WERI-Rb-1 (cell line): ENCODE data around the gene OR51D1.

Source experiments
- DNase-seq: peaks from one replicate; pipeline ENCODE4 v3.0.0-alpha.2; 2020
- H3K27ac ChIP-seq: fragments of 250-450 bp; sonication (Bioruptor Pico); 2 replicates; pipeline ENCODE4 v1.5.1; 2020; ENCODE audit warnings: mild to moderate bottlenecking, moderate library complexity
- H3K27me3 ChIP-seq: fragments of 250-450 bp; sonication (Bioruptor Pico); 2 replicates; pipeline ENCODE4 v1.5.1; 2021; ENCODE audit warnings: mild to moderate bottlenecking, low read depth, moderate library complexity; ENCODE audit not compliant: insufficient read depth, severe bottlenecking
- H3K36me3 ChIP-seq: fragments of 250-450 bp; sonication (Bioruptor Pico); 2 replicates; pipeline ENCODE4 v1.5.1; 2020; ENCODE audit warnings: mild to moderate bottlenecking, moderate library complexity
- H3K4me3 ChIP-seq: 2 replicates; pipeline ENCODE4 v1.5.1; 2011; ENCODE audit warnings: low read depth, mild to moderate bottlenecking, control low read depth, low read length
- H3K9me3 ChIP-seq: fragments of 250-450 bp; sonication (Bioruptor Pico); 2 replicates; pipeline ENCODE4 v1.5.1; 2021; ENCODE audit warnings: mild to moderate bottlenecking, moderate library complexity; ENCODE audit not compliant: severe bottlenecking
- CTCF ChIP-seq: IDR thresholded peaks from 2 replicates; pipeline ENCODE4 v1.5.1; 2011; ENCODE audit warnings: low read depth, mild to moderate bottlenecking, control low read depth, inconsistent platforms, low read length

OR51D1 gene

GRCh38 chr11:4619514-4619913 is 17.8 kb upstream of the OR51D1 start:
- H3K27me3 ChIP-seq, result peaks cover 21% of the 10 kb centered on the region
- no peaks in the 10 kb centered on the region for H3K36me3 ChIP-seq
- no peak overlapping the region for H3K4me3 ChIP-seq
- TF ChIP-seq CTCF, result no peak
- peaks cover 6% of the 10 kb centered on the region for H3K9me3 ChIP-seq
- no peak for DNase-seq
- H3K27ac ChIP-seq, result no peak overlapping the region

- Histone ChIP-seq H3K36me3 (no peaks in the 10 kb centered on the region), H3K27me3 (peaks cover 31% of the 10 kb centered on the region), H3K9me3 (no peaks in the 10 kb centered on the region), H3K27ac (no peak overlapping the region), H3K4me3 (no peak overlapping the region)
- peak; percentile 74 for DNase-seq
- peak; percentile 76 for TF ChIP-seq CTCF
Measured at GRCh38 chr11:4626207-4627099, 10.8 kb upstream of the OR51D1 start.

- H3K27me3 ChIP-seq, result peaks cover 67% of the 10 kb centered on the region
- DNase-seq, result no peak
- no peaks in the 10 kb centered on the region for H3K36me3 ChIP-seq
- H3K9me3 ChIP-seq, result no peaks in the 10 kb centered on the region
- no peak overlapping the region for H3K4me3 ChIP-seq
- no peak for TF ChIP-seq CTCF
- no peak overlapping the region for H3K27ac ChIP-seq
Measured at GRCh38 chr11:4636136-4636535, 1.1 kb upstream of the OR51D1 start.

GRCh38 chr11:4637662-4638047 is 378 bp downstream of the OR51D1 start:
- H3K36me3 ChIP-seq, result no peaks in the 10 kb centered on the region
- H3K27ac ChIP-seq, result no peak overlapping the region
- H3K27me3 ChIP-seq, result peaks cover 80% of the 10 kb centered on the region
- TF ChIP-seq CTCF, result no peak
- no peak for DNase-seq
- H3K4me3 ChIP-seq, result no peak overlapping the region
- H3K9me3 ChIP-seq, result no peaks in the 10 kb centered on the region

GRCh38 chr11:4639931-4640330 is 2.7 kb downstream of the OR51D1 start:
- no peaks in the 10 kb centered on the region for H3K36me3 ChIP-seq
- no peak overlapping the region for H3K4me3 ChIP-seq
- DNase-seq, result no peak
- no peaks in the 10 kb centered on the region for H3K9me3 ChIP-seq
- TF ChIP-seq CTCF, result no peak
- peaks cover 93% of the 10 kb centered on the region for H3K27me3 ChIP-seq
- H3K27ac ChIP-seq, result no peak overlapping the region

- no peaks in the 10 kb centered on the region for H3K36me3 ChIP-seq
- no peak overlapping the region for H3K27ac ChIP-seq
- no peak overlapping the region for H3K4me3 ChIP-seq
- no peaks in the 10 kb centered on the region for H3K9me3 ChIP-seq
- H3K27me3 ChIP-seq, result peaks cover 89% of the 10 kb centered on the region
- no peak for DNase-seq
- no peak for TF ChIP-seq CTCF
Measured at GRCh38 chr11:4641501-4641900, 4.2 kb downstream of the OR51D1 start.
